Uterus (tissue), 4 donors: ENCODE measurements around the gene SIK2. TPM values are rescaled to one million over a fixed set of nuclear protein-coding genes. Genes with fewer than 3 reads are reported as not detected.

Experiments used
- DNase-seq, 2 donors: peaks; one replicate each; pipeline ENCODE4 v3.0.0-alpha.2; 2019 to 2020
- H3K27ac ChIP-seq, 2 donors: fragments of 200-600 bp; sonication (generic); 1 replicate in 1 of 2; 2 replicates in 1 of 2; pipeline ENCODE4 v1.5.1; 2016 to 2018
- H3K27me3 ChIP-seq, 2 donors: fragments of 200-600 bp; sonication (generic); one replicate each; pipeline ENCODE4 v1.5.1; 2018 to 2019; ENCODE audit warnings: control low read depth in 1 of 2
- H3K36me3 ChIP-seq, 2 donors: fragments of 200-600 bp; sonication (generic); one replicate each; pipeline ENCODE4 v1.5.1; 2019; ENCODE audit warnings: control low read depth in 1 of 2
- H3K4me1 ChIP-seq, 2 donors: fragments of 200-600 bp; sonication (generic); one replicate each; pipeline ENCODE4 v1.5.1; 2018 to 2019; ENCODE audit warnings: control low read depth in 1 of 2
- H3K4me3 ChIP-seq, 2 donors: fragments of 200-600 bp; sonication (generic); 1 replicate in 1 of 2; 2 replicates in 1 of 2; pipeline ENCODE4 v1.5.1; 2018 to 2019; ENCODE audit warnings: mild to moderate bottlenecking in 1 of 2
- H3K9me3 ChIP-seq, 2 donors: fragments of 200-600 bp; sonication (generic); one replicate each; pipeline ENCODE4 v1.5.1; 2019; ENCODE audit warnings: control low read depth in 1 of 2
- CTCF ChIP-seq, 4 experiments: fragments of 200-600 bp in 2 of 4; fragments of 450-650 bp in 2 of 4; sonication (generic) in 2 of 4; IDR thresholded peaks; one replicate each; pipeline ENCODE4 v1.5.1; 2016 to 2019; ENCODE audit warnings: antibody characterized with exemption in 4 of 4, mild to moderate bottlenecking in 2 of 4, moderate library complexity in 1 of 4
- POLR2A ChIP-seq, 2 donors: fragments of 450-650 bp; IDR thresholded peaks; one replicate each; pipeline ENCODE4 v1.6.1; 2016; ENCODE audit warnings: antibody characterized with exemption in 2 of 2, mild to moderate bottlenecking in 1 of 2, moderate library complexity in 1 of 2
- intact Hi-C: fragments of 100-400 bp; cut with DNase I; formaldehyde crosslinking; loops from one replicate; pipeline ENCODE4 v1.15.1; 2023; ENCODE audit warnings: low total_unique reads
- total RNA-seq, 4 donors: library from RNA; depleted of rRNA in 3 of 4; stranded (reverse); fragments of >200 nt in 3 of 4; gene quantifications; one replicate each; pipeline versions ENCODE4 v1.1.0 to v1.2.4, GENCODE V29; 2014 to 2023
- donor health status: DM: yes; HTN: yes; CAD: no.

The SIK2 gene
- total RNA-seq, 4 donors from 2014 or later: 11.5 to 27.7 (median 16.7) TPM

GRCh38 chr11:111617286-111617685, 15.0 kb downstream of the SIK2 start:
- Histone ChIP-seq H3K9me3 (no peaks in the 10 kb centered on the region), H3K4me1 (no peaks in the 10 kb centered on the region), H3K27me3 (no peaks in the 10 kb centered on the region), H3K27ac (no peak overlapping the region), H3K4me3 (no peak overlapping the region), H3K36me3 (no peaks in the 10 kb centered on the region)
- intact Hi-C loops: no loop called here
- no peak for DNase-seq
- TF ChIP-seq CTCF (IDR thresholded peaks at IDR 0.05): no peak
- no peak for TF ChIP-seq POLR2A (IDR thresholded peaks at IDR 0.05)

GRCh38 chr11:111620518-111620917, 18.3 kb downstream of the SIK2 start:
- TF ChIP-seq CTCF (IDR thresholded peaks at IDR 0.05) (no peak), POLR2A (IDR thresholded peaks at IDR 0.05) (no peak)
- H3K27me3 ChIP-seq: no peaks in the 10 kb centered on the region
- intact Hi-C loops: no loop called here
- no peak overlapping the region for H3K4me3 ChIP-seq
- no peaks in the 10 kb centered on the region for H3K9me3 ChIP-seq
- H3K4me1 ChIP-seq: no peaks in the 10 kb centered on the region
- H3K36me3 ChIP-seq: no peaks in the 10 kb centered on the region
- no peak overlapping the region for H3K27ac ChIP-seq
- no peak for DNase-seq

GRCh38 chr11:111623527-111624030, 21.3 kb downstream of the SIK2 start:
- Histone ChIP-seq H3K27me3 (no peaks in the 10 kb centered on the region), H3K36me3 (no peaks in the 10 kb centered on the region), H3K9me3 (no peaks in the 10 kb centered on the region), H3K27ac (no peak overlapping the region), H3K4me3 (no peak overlapping the region), H3K4me1 (no peaks in the 10 kb centered on the region)
- intact Hi-C loops: no loop called here
- no peak for DNase-seq
- TF ChIP-seq CTCF (IDR thresholded peaks at IDR 0.05) (no peak), POLR2A (IDR thresholded peaks at IDR 0.05) (no peak)

- H3K9me3 ChIP-seq: no peaks in the 10 kb centered on the region
- H3K4me1 ChIP-seq: no peaks in the 10 kb centered on the region
- intact Hi-C loops: no loop called here
- no peak for TF ChIP-seq CTCF (IDR thresholded peaks at IDR 0.05)
- H3K27ac ChIP-seq: no peak overlapping the region
- no peak overlapping the region for H3K4me3 ChIP-seq
- no peaks in the 10 kb centered on the region for H3K36me3 ChIP-seq
- no peak for DNase-seq
- no peaks in the 10 kb centered on the region for H3K27me3 ChIP-seq
These were observed 22.4 kb downstream of the SIK2 start for GRCh38 chr11:111624608-111625007.

- Histone ChIP-seq H3K36me3 (no peaks in the 10 kb centered on the region), H3K4me1 (peaks cover 0 to 3% of the 10 kb centered on the region in 2 donors), H3K27ac (no peak overlapping the region), H3K27me3 (no peaks in the 10 kb centered on the region), H3K9me3 (no peaks in the 10 kb centered on the region), H3K4me3 (no peak overlapping the region)
- intact Hi-C loops: no loop called here
- no peak for DNase-seq
- TF ChIP-seq CTCF (IDR thresholded peaks at IDR 0.05) (no peak), POLR2A (IDR thresholded peaks at IDR 0.05) (no peak)
These were observed 25.3 kb downstream of the SIK2 start for GRCh38 chr11:111627591-111627990.
